AG10803 (cell line): ENCODE measurements around the gene NOL7.

Experiments used
- DNase-seq: peaks from one replicate; pipeline ENCODE4 v3.0.0; 2010; ENCODE audit warnings: low read depth
- H3K4me3 ChIP-seq: 2 replicates; pipeline ENCODE4 v1.5.1; 2011; ENCODE audit warnings: mild to moderate bottlenecking, low read length, control low read depth
- CTCF ChIP-seq: conservative IDR thresholded peaks from 2 replicates; pipeline ENCODE4 v1.5.1; 2011; ENCODE audit warnings: mild to moderate bottlenecking, low read length, control low read depth, inconsistent platforms

Gene NOL7

GRCh38 chr6:13663986-13664385 is 48.9 kb downstream of the NOL7 start:
- DNase-seq: no peak
- H3K4me3 ChIP-seq: no peak overlapping the region
- no peak for TF ChIP-seq CTCF

GRCh38 chr6:13664703-13665352 is 49.7 kb downstream of the NOL7 start:
- no peak for TF ChIP-seq CTCF
- peak; percentile 36 for DNase-seq
- no peak overlapping the region for H3K4me3 ChIP-seq

GRCh38 chr6:13666194-13667105 is 51.3 kb downstream of the NOL7 start:
- DNase-seq: no peak
- no peak overlapping the region for H3K4me3 ChIP-seq
- TF ChIP-seq CTCF: no peak

DNA sequence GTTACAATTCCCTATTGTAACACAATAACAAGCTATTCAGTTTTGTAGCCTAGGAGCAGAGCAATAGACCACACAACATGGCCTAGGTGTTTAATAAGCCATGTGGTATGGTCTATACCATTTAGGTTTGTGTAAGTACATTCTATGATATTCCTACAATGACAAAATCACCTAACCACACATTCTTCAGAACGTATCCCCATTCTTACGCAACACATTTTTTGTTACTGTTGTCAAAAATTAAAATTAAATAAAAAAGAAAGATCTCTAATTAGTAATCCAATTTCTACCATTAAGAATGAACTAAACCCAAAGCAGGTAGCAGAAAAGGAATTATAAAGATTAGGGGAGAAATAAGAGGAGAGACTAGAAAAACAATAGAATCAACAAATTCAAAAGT is 52.5 kb downstream of the NOL7 start:
- peak; percentile 25 for DNase-seq
- no peak for TF ChIP-seq CTCF
- H3K4me3 ChIP-seq: no peak overlapping the region

GRCh38 chr6:13668291-13668928 is 53.3 kb downstream of the NOL7 start:
- DNase-seq: no peak
- TF ChIP-seq CTCF: no peak
- no peak overlapping the region for H3K4me3 ChIP-seq

DNA sequence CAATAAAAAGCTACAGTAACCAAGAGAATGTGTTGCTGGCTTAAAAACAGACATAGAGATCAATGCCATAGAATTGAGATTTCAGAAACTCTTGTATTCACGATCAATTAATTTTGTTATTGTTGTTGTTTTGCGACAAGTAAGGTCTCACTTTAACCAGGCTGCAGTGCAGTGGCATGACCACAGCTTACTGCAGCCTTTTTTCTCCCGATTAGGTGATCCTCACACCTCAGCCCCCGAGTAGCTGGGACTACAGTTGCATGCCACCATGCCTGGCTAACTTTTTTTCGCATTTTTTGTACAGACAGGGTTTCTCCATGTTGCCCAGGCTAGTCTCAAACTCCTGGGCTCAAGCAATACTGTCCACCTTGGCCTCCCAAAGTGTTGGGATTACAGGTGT is 54.3 kb downstream of the NOL7 start:
- no peak overlapping the region for H3K4me3 ChIP-seq
- no peak for TF ChIP-seq CTCF
- DNase-seq: no peak
